Activated CD4-positive, alpha-beta T cell treated with anti-CD3 and anti-CD28 coated beads, Interleukin-2, amount 10 ng/mL, durations not matched to agents 24 days and 14 days (primary cell): Measurements from ENCODE around the gene TSKU. TPM values are rescaled to one million over a fixed set of nuclear protein-coding genes. Genes with fewer than 3 reads are reported as not detected.
"Not testable (repeated sequence)": the region's sequence is repeated elsewhere in the genome, so short reads cannot be mapped to it uniquely, and the experiment has no call there.

Experiments used
- DNase-seq: peaks from one replicate; pipeline ENCODE4 v3.0.0; 2022
- H3K27ac Mint-ChIP-seq: one replicate; pipeline ENCODE4 v1.8.0; 2022; ENCODE audit warnings: mild to moderate bottlenecking, mixed read lengths
- H3K27me3 Mint-ChIP-seq: one replicate; pipeline ENCODE4 v1.8.0; 2022; ENCODE audit warnings: mixed read lengths
- H3K36me3 Mint-ChIP-seq: one replicate; pipeline ENCODE4 v1.8.0; 2022; ENCODE audit warnings: low read depth, mild to moderate bottlenecking, mixed read lengths
- H3K4me1 Mint-ChIP-seq: one replicate; pipeline ENCODE4 v1.8.0; 2021; ENCODE audit warnings: mixed read lengths
- H3K4me3 Mint-ChIP-seq: one replicate; pipeline ENCODE4 v1.8.0; 2022; ENCODE audit warnings: mild to moderate bottlenecking, moderate library complexity, mixed read lengths
- H3K9me3 Mint-ChIP-seq: one replicate; pipeline ENCODE4 v1.8.0; 2021; ENCODE audit warnings: mixed read lengths
- intact Hi-C: fragments of 100-400 bp; cut with micrococcal nuclease; formaldehyde crosslinking; loops from one replicate; pipeline ENCODE4 v1.15.1; 2023
- total RNA-seq: library from RNA; stranded (reverse); gene quantifications from 2 replicates; pipeline ENCODE4 v1.2.3, GENCODE V29; 2022

TSKU gene, protein sequence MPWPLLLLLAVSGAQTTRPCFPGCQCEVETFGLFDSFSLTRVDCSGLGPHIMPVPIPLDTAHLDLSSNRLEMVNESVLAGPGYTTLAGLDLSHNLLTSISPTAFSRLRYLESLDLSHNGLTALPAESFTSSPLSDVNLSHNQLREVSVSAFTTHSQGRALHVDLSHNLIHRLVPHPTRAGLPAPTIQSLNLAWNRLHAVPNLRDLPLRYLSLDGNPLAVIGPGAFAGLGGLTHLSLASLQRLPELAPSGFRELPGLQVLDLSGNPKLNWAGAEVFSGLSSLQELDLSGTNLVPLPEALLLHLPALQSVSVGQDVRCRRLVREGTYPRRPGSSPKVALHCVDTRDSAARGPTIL
- total RNA-seq, result 3.4 and 5.2 TPM in 2 replicates

DNA sequence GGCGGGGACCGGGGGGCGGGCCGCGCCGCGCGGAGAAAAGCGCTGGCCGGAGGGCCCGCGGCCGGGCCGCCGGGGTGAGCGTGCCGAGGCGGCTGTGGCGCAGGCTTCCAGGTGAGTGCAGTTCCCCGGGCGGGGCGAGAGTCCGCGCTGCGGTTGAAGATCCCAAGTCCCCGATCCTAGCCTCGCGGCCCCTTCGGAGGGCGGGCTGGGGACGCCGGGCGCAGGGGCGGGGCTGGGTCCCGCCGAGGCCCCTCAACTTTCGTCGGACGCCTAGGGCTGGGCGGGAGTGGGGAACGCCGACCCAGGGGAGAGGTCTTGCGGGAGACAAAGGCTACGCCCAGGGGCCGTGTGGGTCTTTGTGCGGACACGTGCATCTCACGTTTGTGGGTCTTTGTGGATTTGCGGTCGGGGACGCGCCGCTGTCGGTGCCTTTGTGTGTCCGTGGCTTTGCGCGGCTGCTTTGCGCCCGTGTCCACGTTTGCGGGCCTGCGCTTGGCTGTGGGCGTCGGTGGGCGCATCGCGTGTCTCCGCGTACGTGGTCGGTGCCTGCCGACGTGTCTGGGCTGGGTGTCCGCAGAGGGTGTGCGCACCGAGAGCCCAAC is at the start of gene TSKU:
TSKU (plus strand) TSS at position 63 of the 602 bp plus-strand sequence. CDS start 12,261 bp downstream, outside the sequence.
- H3K4me3 Mint-ChIP-seq, result peak within 1 kb of the TSS; percentile 82
- peak; percentile 69 for DNase-seq
- H3K4me1 Mint-ChIP-seq, result peaks cover 31% of the 10 kb centered on the region
- H3K36me3 Mint-ChIP-seq, result no peaks in the 10 kb centered on the region
- H3K9me3 Mint-ChIP-seq, result no peaks in the 10 kb centered on the region
- H3K27ac Mint-ChIP-seq, result peak within 1 kb of the TSS; percentile 88
- H3K27me3 Mint-ChIP-seq, result peaks cover 53% of the 10 kb centered on the region
- intact Hi-C loops, result loop anchor here (2.0 kb wide), 1 partner anchor 15 kb away; no protein-coding TSS in a partner anchor

DNA sequence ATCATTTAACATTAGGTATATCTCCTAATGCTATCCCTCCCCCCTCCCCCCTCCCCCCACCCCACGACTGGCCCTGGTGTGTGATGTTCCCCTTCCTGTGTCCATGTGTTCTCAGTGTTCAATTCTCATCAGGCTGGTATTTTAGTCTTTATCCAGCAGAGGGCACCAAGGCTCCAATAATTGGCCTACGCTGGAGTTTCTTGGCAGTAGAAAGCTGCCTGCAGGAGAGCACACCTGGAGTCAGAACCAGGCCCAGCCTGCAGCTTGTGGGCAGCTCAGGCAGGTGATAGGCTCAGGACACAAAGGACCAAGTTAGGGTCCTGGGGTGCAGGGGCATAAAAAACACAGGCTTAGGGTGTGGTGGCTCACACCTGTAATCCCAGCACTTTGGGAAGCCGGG is 49.2 kb upstream of the TSKU start:
- intact Hi-C loops, result loop anchor here (1.0 to 5.0 kb wide), 4 partner anchors 65 to 357 kb away; no protein-coding TSS in a partner anchor
- not testable (repeated sequence) for H3K36me3 Mint-ChIP-seq, H3K9me3 Mint-ChIP-seq, H3K4me3 Mint-ChIP-seq, H3K27me3 Mint-ChIP-seq, H3K4me1 Mint-ChIP-seq, H3K27ac Mint-ChIP-seq
- peak; percentile 89 for DNase-seq

- no peaks in the 10 kb centered on the region for H3K4me1 Mint-ChIP-seq
- no peaks in the 10 kb centered on the region for H3K27me3 Mint-ChIP-seq
- no peaks in the 10 kb centered on the region for H3K9me3 Mint-ChIP-seq
- no peak overlapping the region for H3K4me3 Mint-ChIP-seq
- intact Hi-C loops, result loop anchor here (1.0 to 5.0 kb wide), 4 partner anchors 65 to 357 kb away; no protein-coding TSS in a partner anchor
- no peak overlapping the region for H3K27ac Mint-ChIP-seq
- H3K36me3 Mint-ChIP-seq, result no peaks in the 10 kb centered on the region
- no peak for DNase-seq
Measured at GRCh38 chr11:76734456-76735420, 48.4 kb upstream of the TSKU start.

DNA sequence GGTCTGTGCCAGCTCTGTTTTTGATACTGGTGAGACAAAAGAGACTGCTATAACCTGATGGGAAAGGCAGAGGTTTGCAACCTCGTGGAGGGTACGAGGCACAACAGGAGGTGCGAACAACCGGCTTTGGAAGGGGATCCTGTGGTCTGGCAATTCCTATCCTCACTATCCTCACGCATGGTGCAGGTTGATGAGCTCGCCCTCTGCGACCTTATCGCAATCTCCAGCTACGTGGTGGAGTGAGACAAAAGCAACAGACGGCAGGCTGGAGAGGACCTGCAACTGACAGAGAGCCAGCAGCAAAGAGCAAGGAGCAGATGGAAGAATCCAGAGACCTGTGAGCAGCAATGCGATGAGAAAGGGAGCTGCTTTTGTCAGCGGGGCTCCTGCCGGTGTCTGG is 47.3 kb upstream of the TSKU start:
- H3K9me3 Mint-ChIP-seq, result no peaks in the 10 kb centered on the region
- no peak overlapping the region for H3K4me3 Mint-ChIP-seq
- H3K27ac Mint-ChIP-seq, result no peak overlapping the region
- H3K4me1 Mint-ChIP-seq, result peaks cover 3% of the 10 kb centered on the region
- no peaks in the 10 kb centered on the region for H3K36me3 Mint-ChIP-seq
- intact Hi-C loops, result no loop called here
- DNase-seq, result no peak
- H3K27me3 Mint-ChIP-seq, result peaks cover 3% of the 10 kb centered on the region

GRCh38 chr11:76736266-76736665 is 46.9 kb upstream of the TSKU start:
- H3K27me3 Mint-ChIP-seq, result peaks cover 4% of the 10 kb centered on the region
- H3K36me3 Mint-ChIP-seq, result no peaks in the 10 kb centered on the region
- H3K4me1 Mint-ChIP-seq, result peaks cover 4% of the 10 kb centered on the region
- intact Hi-C loops, result no loop called here
- no peak overlapping the region for H3K4me3 Mint-ChIP-seq
- H3K9me3 Mint-ChIP-seq, result no peaks in the 10 kb centered on the region
- no peak overlapping the region for H3K27ac Mint-ChIP-seq
- DNase-seq, result no peak

- no peak overlapping the region for H3K27ac Mint-ChIP-seq
- H3K36me3 Mint-ChIP-seq, result no peaks in the 10 kb centered on the region
- H3K9me3 Mint-ChIP-seq, result no peaks in the 10 kb centered on the region
- DNase-seq, result no peak
- H3K4me3 Mint-ChIP-seq, result no peak overlapping the region
- intact Hi-C loops, result no loop called here
- H3K4me1 Mint-ChIP-seq, result peaks cover 4% of the 10 kb centered on the region
- peaks cover 4% of the 10 kb centered on the region for H3K27me3 Mint-ChIP-seq
Measured at GRCh38 chr11:76736773-76737495, 46.2 kb upstream of the TSKU start.

DNA sequence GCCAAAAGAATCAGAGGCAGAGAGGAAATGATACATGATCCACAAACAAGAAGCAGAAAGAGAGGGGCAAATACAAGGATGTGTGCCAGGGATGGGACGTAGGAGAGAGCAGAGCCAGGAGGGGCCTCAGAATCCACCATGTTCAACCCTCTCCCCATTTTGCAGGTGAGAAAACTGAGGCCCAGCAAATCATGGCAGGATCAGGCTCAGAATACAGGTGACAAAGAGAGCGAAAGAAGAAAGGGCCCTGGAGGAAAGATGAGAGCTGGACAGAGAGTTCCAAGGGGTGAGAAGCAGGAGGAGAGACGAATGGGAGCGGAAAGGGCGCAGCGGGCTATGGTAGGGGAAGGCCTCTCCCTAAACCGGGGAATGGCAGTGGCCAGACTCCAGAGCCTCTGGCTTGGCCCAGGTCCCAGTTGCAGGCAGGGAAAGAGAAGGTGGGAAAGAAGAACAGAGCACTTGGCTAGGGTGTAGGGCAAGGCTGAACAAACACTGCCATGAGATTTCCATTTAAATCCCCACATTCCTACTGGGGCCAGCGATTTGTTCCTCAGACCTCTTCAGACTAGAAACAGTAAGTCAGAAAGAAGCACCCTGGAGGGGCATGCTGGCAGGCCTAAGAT is 44.4 kb upstream of the TSKU start:
- H3K4me3 Mint-ChIP-seq, result no peak overlapping the region
- H3K27ac Mint-ChIP-seq, result no peak overlapping the region
- no peak for DNase-seq
- no peaks in the 10 kb centered on the region for H3K36me3 Mint-ChIP-seq
- no peaks in the 10 kb centered on the region for H3K9me3 Mint-ChIP-seq
- peaks cover 4% of the 10 kb centered on the region for H3K27me3 Mint-ChIP-seq
- peaks cover 4% of the 10 kb centered on the region for H3K4me1 Mint-ChIP-seq
- intact Hi-C loops, result no loop called here

- H3K9me3 Mint-ChIP-seq, result no peaks in the 10 kb centered on the region
- no peak overlapping the region for H3K27ac Mint-ChIP-seq
- no peak overlapping the region for H3K4me3 Mint-ChIP-seq
- no peak for DNase-seq
- peaks cover 4% of the 10 kb centered on the region for H3K4me1 Mint-ChIP-seq
- H3K36me3 Mint-ChIP-seq, result no peaks in the 10 kb centered on the region
- H3K27me3 Mint-ChIP-seq, result peaks cover 4% of the 10 kb centered on the region
- intact Hi-C loops, result no loop called here
Measured at GRCh38 chr11:76739798-76740197, 43.4 kb upstream of the TSKU start.

- Mint-ChIP-seq H3K4me1 (peaks cover 4% of the 10 kb centered on the region), H3K27ac (no peak overlapping the region), H3K27me3 (peaks cover 6% of the 10 kb centered on the region), H3K36me3 (no peaks in the 10 kb centered on the region), H3K9me3 (no peaks in the 10 kb centered on the region), H3K4me3 (no peak overlapping the region)
- no peak for DNase-seq
- intact Hi-C loops, result no loop called here
Measured at GRCh38 chr11:76740772-76741171, 42.4 kb upstream of the TSKU start.

DNA sequence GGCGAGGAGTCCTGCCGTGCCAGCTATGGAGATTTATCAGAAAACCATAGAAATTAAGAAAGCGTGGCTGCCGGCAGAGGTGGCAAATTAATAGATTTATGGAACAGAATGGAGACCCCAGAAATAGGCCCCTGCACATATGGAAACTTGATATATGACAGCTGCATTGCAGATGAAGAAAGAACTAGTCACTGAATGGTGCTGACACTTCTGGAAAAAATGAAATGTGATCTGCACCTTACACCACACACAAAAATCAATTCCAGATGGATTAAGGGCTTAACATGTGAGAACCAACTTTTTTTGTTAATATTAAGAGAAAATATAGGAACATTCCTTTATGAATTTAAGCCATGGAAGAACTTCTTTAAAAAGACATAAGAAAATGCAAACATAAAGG is 40.3 kb upstream of the TSKU start:
- Mint-ChIP-seq H3K4me1 (peaks cover 4% of the 10 kb centered on the region), H3K9me3 (no peaks in the 10 kb centered on the region), H3K27ac (no peak overlapping the region), H3K36me3 (no peaks in the 10 kb centered on the region), H3K27me3 (peaks cover 12% of the 10 kb centered on the region), H3K4me3 (no peak overlapping the region)
- intact Hi-C loops, result no loop called here
- DNase-seq, result no peak

DNA sequence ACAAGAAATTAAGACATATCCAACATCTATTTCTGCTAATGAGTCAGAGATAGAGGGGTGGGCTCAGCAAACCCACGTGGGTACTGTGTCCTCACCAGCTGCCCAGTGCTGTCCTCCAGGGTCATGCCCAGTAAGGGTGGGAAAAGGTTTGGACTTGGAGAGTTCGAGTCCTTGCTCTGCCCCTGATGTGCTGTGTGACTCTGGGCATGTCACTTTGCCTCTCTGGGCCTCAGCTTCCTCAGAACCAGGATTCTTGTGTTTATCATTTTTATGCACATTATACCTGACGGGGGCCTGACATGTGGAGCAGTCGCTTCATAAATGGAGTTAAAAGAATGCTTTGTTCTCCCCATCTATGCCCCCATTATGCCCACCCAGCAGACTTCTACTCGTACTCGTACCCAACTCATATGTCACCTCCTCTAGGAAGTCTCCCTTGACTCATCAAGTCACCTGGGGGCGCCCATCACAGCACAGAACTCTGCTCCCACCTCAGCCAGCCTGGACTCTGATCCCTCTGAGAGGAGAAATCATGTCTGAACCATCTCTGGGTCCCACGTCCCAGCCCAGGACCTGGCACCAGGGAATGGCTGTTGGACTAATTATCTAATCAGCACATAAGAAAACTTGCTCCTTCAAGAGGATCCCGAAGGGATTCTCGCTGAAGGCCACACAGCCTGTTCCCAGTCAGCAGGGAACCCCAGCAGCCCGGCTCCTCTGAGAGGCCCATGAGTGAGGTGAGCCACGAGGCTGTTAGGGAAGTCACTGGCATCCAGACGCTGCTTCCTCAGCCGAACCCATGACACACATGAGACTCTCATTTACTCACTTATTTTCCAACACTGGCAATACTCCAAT is 38.7 kb upstream of the TSKU start:
- Mint-ChIP-seq H3K4me3 (no peak overlapping the region), H3K4me1 (peaks cover 4% of the 10 kb centered on the region), H3K27me3 (peaks cover 12% of the 10 kb centered on the region), H3K27ac (no peak overlapping the region), H3K9me3 (no peaks in the 10 kb centered on the region), H3K36me3 (no peaks in the 10 kb centered on the region)
- DNase-seq, result no peak
- intact Hi-C loops, result no loop called here

- no peak for DNase-seq
- Mint-ChIP-seq H3K9me3 (no peaks in the 10 kb centered on the region), H3K36me3 (no peaks in the 10 kb centered on the region), H3K27ac (no peak overlapping the region), H3K4me1 (peaks cover 4% of the 10 kb centered on the region), H3K27me3 (peaks cover 11% of the 10 kb centered on the region), H3K4me3 (no peak overlapping the region)
- intact Hi-C loops, result no loop called here
Measured at GRCh38 chr11:76745044-76745376, 38.1 kb upstream of the TSKU start.
